Liver (tissue), 9 donors: Measurements from ENCODE around the gene HMGA1. TPM values are rescaled to one million over a fixed set of nuclear protein-coding genes. Genes with fewer than 3 reads are reported as not detected.

Experiments
- DNase-seq: peaks from one replicate; pipeline ENCODE4 v3.0.0-alpha.2; 2017; ENCODE audit warnings: low spot score
- H3K27ac ChIP-seq, 2 donors: one replicate each; pipeline ENCODE4 v1.7.0; 2013; ENCODE audit warnings: inconsistent platforms in 2 of 2, low read length in 2 of 2, control low read depth in 1 of 2, low read depth in 1 of 2, mild to moderate bottlenecking in 1 of 2
- H3K27me3 ChIP-seq, 4 donors: one replicate each; pipeline versions ENCODE4 v1.6.1 to v1.7.0; 2013; ENCODE audit warnings: low read length in 3 of 4, inconsistent platforms in 1 of 4, mild to moderate bottlenecking in 1 of 4, moderate library complexity in 1 of 4; ENCODE audit not compliant: control insufficient read depth in 4 of 4, insufficient read depth in 4 of 4
- H3K36me3 ChIP-seq, 4 donors: one replicate each; pipeline versions ENCODE4 v1.6.1 to v1.7.0; 2013; ENCODE audit warnings: low read length in 3 of 4, mild to moderate bottlenecking in 3 of 4, low read depth in 1 of 4, moderate library complexity in 1 of 4; ENCODE audit not compliant: control insufficient read depth in 4 of 4, insufficient read depth in 3 of 4
- H3K4me1 ChIP-seq, 4 donors: one replicate each; pipeline versions ENCODE4 v1.6.1 to v1.7.0; 2013; ENCODE audit warnings: low read length in 3 of 4, mild to moderate bottlenecking in 3 of 4, moderate library complexity in 1 of 4; ENCODE audit not compliant: control insufficient read depth in 4 of 4, insufficient read depth in 4 of 4
- H3K4me3 ChIP-seq, 3 donors: one replicate each; pipeline versions ENCODE4 v1.6.1 to v1.7.0; 2013; ENCODE audit warnings: low read length in 3 of 3, control low read depth in 1 of 3, low read depth in 1 of 3, mild to moderate bottlenecking in 1 of 3
- H3K9ac ChIP-seq, 2 donors: one replicate each; pipeline ENCODE4 v1.7.0; 2013; ENCODE audit warnings: low read length in 2 of 2, mild to moderate bottlenecking in 2 of 2, moderate library complexity in 2 of 2, control low read depth in 1 of 2, low read depth in 1 of 2
- H3K9me3 ChIP-seq, 4 donors: one replicate each; pipeline versions ENCODE4 v1.6.1 to v1.7.0; 2013; ENCODE audit warnings: low read length in 3 of 4; ENCODE audit not compliant: control insufficient read depth in 4 of 4
- CTCF ChIP-seq: fragments of 150-350 bp; IDR thresholded peaks from 2 replicates; pipeline ENCODE4 v1.5.1; 2017; ENCODE audit warnings: improper control_type of control experiment, low read depth, low read length; ENCODE audit not compliant: missing input control
- FOXA1 ChIP-seq: IDR thresholded peaks from 2 replicates; pipeline ENCODE4 v1.6.1; 2016; ENCODE audit warnings: antibody characterized with exemption
- FOXA2 ChIP-seq: IDR thresholded peaks from 2 replicates; pipeline ENCODE4 v1.6.1; 2016; ENCODE audit warnings: antibody characterized with exemption
- GABPA ChIP-seq, 2 donors: IDR thresholded peaks in 1 of 2; conservative IDR thresholded peaks in 1 of 2; 2 replicates each; pipeline ENCODE4 v1.6.1; 2016; ENCODE audit warnings: antibody characterized with exemption in 2 of 2, mild to moderate bottlenecking in 1 of 2, moderate library complexity in 1 of 2
- HNF4A ChIP-seq, 2 donors: conservative IDR thresholded peaks; 2 replicates each; pipeline ENCODE4 v1.6.1; 2016; ENCODE audit warnings: antibody characterized with exemption in 2 of 2, mild to moderate bottlenecking in 2 of 2
- HNF4G ChIP-seq: IDR thresholded peaks from 2 replicates; pipeline ENCODE4 v1.6.1; 2016; ENCODE audit warnings: antibody characterized with exemption
- JUND ChIP-seq, 2 donors: IDR thresholded peaks; 2 replicates each; pipeline ENCODE4 v1.6.1; 2016; ENCODE audit warnings: antibody characterized with exemption in 2 of 2
- MAX ChIP-seq: IDR thresholded peaks from 2 replicates; pipeline ENCODE4 v1.6.1; 2016; ENCODE audit warnings: antibody characterized with exemption
- NR2F2 ChIP-seq: IDR thresholded peaks from 2 replicates; pipeline ENCODE4 v1.6.1; 2016; ENCODE audit warnings: antibody characterized with exemption
- RXRA ChIP-seq, 2 donors: IDR thresholded peaks; 2 replicates each; pipeline ENCODE4 v1.6.1; 2017 to 2018; ENCODE audit warnings: antibody characterized with exemption in 2 of 2, mild to moderate bottlenecking in 1 of 2
- TAF1 ChIP-seq: conservative IDR thresholded peaks from 2 replicates; pipeline ENCODE4 v1.6.1; 2016; ENCODE audit warnings: antibody characterized with exemption, mild to moderate bottlenecking
- YY1 ChIP-seq: IDR thresholded peaks from 2 replicates; pipeline ENCODE4 v1.6.1; 2016; ENCODE audit warnings: antibody characterized with exemption, mild to moderate bottlenecking
- WGBS: extraction: QIAGEN DNeasy Blood & Tissue Kit; methylation state at CpG from one replicate; pipeline ENCODE4 v1.1.7; 2013; 5-methylcytosine and 5-hydroxymethylcytosine counted together
- polyA plus RNA-seq, 2 donors: library from polyadenylated mRNA; stranded (reverse) in 1 of 2; unstranded in 1 of 2; fragments of 200-250 nt in 1 of 2; fragments of >200 nt in 1 of 2; fragmentation: Nextera tagmentation in 1 of 2; extraction: Ambion mirVana in 1 of 2; gene quantifications; one replicate each; pipeline versions ENCODE4 v1.2.1 to v1.2.3, GENCODE V29; 2013 to 2015
- total RNA-seq, 2 donors: library from RNA; depleted of rRNA; stranded (reverse); fragments of >200 nt; gene quantifications; one replicate each; pipeline ENCODE4 v1.2.3, GENCODE V29; 2014
- TF ChIP-seq, protein P1 (sequence below): IDR thresholded peaks from 2 replicates; pipeline ENCODE4 v1.6.1; 2016; ENCODE audit warnings: antibody characterized with exemption, mild to moderate bottlenecking
- TF ChIP-seq, protein P2 (sequence below): IDR thresholded peaks from 2 replicates; pipeline ENCODE4 v1.6.1; 2016; ENCODE audit warnings: antibody characterized with exemption
- donor health status: healthy.
- donor health status: healthy.
- donor health status: healthy.
- donor health status: healthy.
- donor health status: healthy.

Gene HMGA1
- total and polyA plus RNA-seq, 4 donors, result 4.2 to 118 (median 8.5) TPM

DNA sequence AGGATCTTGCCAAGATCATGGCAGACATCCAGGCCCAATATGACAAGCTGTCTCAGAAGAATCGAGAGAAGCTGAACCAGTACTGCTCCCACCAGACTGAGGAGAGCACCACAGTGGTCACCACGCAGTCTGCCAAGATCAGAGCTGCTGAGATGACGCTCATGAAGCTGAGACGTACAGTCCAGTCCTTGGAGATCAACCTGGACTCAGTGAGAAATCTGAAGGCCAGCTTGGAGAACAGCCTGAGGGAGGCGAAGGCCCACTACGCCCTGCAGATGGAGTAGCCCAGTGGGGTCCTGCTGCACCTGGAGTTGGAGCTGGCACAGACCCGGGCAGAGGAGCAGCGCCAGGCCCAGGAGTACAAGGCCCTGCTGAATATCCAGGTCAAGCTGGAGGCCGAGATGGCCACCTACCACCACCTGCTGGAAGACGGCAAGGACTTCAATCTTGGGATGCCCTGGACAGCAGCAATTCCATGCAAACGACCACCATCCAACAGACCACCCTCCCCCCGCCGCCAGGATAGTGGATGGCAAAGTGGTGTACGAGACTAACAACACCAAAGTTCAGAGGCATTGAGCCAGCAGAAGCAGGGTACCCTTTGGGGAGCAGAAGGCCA lies 46.1 kb upstream of the HMGA1 start:
- Histone ChIP-seq H3K9me3 (no peaks in the 10 kb centered on the region), H3K4me3 (no peak overlapping the region), H3K27ac (no peak overlapping the region), H3K9ac (no peak overlapping the region), H3K27me3 (no peaks in the 10 kb centered on the region), H3K4me1 (no peaks in the 10 kb centered on the region), H3K36me3 (no peaks in the 10 kb centered on the region)
- DNase-seq, result no peak
- WGBS, result 90% methylated on average over 14 of the region's 14 CpGs
- TF ChIP-seq FOXA1 (no peak), FOXA2 (no peak)

DNA sequence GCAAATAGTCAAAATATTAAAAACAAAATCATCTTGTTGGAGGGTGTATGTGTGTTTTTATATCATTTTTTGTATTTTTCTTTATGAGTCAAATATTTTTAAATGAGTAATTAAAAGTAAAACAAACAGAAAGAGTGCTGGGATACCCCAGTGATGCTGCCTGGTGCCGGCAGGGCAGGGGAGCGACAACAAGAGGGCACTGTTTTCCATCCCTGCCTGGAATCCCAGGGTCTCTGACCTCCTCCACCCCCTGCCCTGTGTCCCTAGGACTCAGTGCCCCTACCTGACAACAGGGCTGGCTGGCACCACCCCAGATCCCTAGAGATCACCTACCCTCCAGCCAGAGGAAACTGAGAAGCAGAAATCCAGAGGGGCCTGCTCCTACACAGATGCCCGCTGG lies 41.9 kb upstream of the HMGA1 start:
- Histone ChIP-seq H3K9me3 (no peaks in the 10 kb centered on the region), H3K4me3 (no peak overlapping the region), H3K27ac (no peak overlapping the region), H3K27me3 (no peaks in the 10 kb centered on the region), H3K9ac (no peak overlapping the region), H3K36me3 (no peaks in the 10 kb centered on the region), H3K4me1 (peaks cover 2 to 10% (median 6%) of the 10 kb centered on the region in 4 donors)
- WGBS, result 93% methylated on average over 3 of the region's 3 CpGs
- TF ChIP-seq CTCF (no peak), NR2F2 (no peak), MAX (no peak), TAF1 (no peak), HNF4G (no peak), HNF4A (conservative IDR thresholded peaks at IDR 0.05) (no peak), FOXA2 (no peak), YY1 (no peak)
- TF ChIP-seq, protein P1, sequence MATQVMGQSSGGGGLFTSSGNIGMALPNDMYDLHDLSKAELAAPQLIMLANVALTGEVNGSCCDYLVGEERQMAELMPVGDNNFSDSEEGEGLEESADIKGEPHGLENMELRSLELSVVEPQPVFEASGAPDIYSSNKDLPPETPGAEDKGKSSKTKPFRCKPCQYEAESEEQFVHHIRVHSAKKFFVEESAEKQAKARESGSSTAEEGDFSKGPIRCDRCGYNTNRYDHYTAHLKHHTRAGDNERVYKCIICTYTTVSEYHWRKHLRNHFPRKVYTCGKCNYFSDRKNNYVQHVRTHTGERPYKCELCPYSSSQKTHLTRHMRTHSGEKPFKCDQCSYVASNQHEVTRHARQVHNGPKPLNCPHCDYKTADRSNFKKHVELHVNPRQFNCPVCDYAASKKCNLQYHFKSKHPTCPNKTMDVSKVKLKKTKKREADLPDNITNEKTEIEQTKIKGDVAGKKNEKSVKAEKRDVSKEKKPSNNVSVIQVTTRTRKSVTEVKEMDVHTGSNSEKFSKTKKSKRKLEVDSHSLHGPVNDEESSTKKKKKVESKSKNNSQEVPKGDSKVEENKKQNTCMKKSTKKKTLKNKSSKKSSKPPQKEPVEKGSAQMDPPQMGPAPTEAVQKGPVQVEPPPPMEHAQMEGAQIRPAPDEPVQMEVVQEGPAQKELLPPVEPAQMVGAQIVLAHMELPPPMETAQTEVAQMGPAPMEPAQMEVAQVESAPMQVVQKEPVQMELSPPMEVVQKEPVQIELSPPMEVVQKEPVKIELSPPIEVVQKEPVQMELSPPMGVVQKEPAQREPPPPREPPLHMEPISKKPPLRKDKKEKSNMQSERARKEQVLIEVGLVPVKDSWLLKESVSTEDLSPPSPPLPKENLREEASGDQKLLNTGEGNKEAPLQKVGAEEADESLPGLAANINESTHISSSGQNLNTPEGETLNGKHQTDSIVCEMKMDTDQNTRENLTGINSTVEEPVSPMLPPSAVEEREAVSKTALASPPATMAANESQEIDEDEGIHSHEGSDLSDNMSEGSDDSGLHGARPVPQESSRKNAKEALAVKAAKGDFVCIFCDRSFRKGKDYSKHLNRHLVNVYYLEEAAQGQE, result no peak
- TF ChIP-seq, protein P2, sequence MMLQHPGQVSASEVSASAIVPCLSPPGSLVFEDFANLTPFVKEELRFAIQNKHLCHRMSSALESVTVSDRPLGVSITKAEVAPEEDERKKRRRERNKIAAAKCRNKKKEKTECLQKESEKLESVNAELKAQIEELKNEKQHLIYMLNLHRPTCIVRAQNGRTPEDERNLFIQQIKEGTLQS, result no peak
- DNase-seq, result no peak

DNA sequence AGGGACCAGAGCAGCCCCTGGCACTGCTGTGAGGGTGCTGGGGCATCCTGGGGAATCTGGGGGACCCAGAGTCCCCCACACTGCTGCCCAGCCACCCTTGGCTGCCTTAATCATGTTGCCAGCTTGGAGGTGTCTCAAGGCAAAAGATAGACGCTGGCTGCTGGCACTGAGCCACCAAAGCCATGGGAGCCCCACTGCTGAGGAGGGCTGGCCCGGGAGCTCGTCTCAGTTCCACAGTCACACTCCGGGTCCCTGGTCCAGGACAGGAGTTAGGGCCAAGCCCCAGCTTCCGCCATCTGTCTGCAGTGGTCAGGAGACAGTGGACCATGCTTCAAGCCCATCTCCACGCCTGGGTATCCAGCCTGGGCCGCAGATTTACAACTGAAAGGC lies 41.0 kb upstream of the HMGA1 start:
- TF ChIP-seq JUND (IDR thresholded peaks at IDR 0.05) (no peak), FOXA1 (no peak), TAF1 (no peak), HNF4G (no peak), GABPA (IDR thresholded peaks at IDR 0.05 in 1 of 2, conservative IDR thresholded peaks at IDR 0.05 in 1 of 2) (no peak), RXRA (IDR thresholded peaks at IDR 0.05) (no peak), MAX (no peak), FOXA2 (no peak), CTCF (no peak)
- TF ChIP-seq, protein P2, result no peak
- Histone ChIP-seq H3K27ac (no peak overlapping the region), H3K4me3 (no peak overlapping the region)

More for the DNA sequence above, 41.0 kb upstream of the HMGA1 start:
- DNase-seq, result no peak
- Histone ChIP-seq H3K36me3 (no peaks in the 10 kb centered on the region), H3K9me3 (no peaks in the 10 kb centered on the region), H3K4me1 (peaks cover 2 to 10% (median 6%) of the 10 kb centered on the region in 4 donors), H3K9ac (peak overlapping the region in 1 of 2 donors; percentile 1), H3K27me3 (no peaks in the 10 kb centered on the region)
- WGBS, result 60% methylated on average over 7 of the region's 7 CpGs
